Measurements from ENCODE around the gene POLK. TPM values are rescaled to one million over a fixed set of nuclear protein-coding genes. Genes with fewer than 3 reads are reported as not detected.

The POLK gene
- total and polyA plus RNA-seq, 2 donors from 2014 or later = 6.6 to 38.5 TPM

DNA sequence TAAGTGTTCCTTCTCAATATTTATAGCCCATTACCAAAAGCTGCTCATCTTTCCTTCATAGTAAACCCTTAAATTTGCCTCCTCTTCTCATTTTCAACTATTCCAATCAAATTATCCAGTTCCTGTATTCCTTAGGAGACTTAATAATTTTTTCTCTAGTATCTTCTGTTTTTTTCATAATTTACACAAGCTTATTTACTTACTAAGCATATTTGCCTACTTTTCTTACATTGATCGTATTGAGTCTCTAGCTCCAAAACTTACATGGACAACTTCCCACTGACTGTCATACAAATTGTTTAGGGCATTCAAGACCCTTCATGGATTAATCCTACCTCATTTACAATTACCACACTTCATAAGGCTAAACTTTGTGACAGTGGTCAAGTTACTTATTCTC, 3.9 kb upstream of the POLK start:
- H3K27ac ChIP-seq (ENCODE audit: low read depth in 2 of 2, low read length in 2 of 2) = no peak overlapping the region
- no peak overlapping the region for H3K4me3 ChIP-seq (ENCODE audit: low read length in 3 of 3)
- H3K9ac ChIP-seq (ENCODE audit: low read length in 3 of 3) = no peak overlapping the region
- TF ChIP-seq, protein P1, sequence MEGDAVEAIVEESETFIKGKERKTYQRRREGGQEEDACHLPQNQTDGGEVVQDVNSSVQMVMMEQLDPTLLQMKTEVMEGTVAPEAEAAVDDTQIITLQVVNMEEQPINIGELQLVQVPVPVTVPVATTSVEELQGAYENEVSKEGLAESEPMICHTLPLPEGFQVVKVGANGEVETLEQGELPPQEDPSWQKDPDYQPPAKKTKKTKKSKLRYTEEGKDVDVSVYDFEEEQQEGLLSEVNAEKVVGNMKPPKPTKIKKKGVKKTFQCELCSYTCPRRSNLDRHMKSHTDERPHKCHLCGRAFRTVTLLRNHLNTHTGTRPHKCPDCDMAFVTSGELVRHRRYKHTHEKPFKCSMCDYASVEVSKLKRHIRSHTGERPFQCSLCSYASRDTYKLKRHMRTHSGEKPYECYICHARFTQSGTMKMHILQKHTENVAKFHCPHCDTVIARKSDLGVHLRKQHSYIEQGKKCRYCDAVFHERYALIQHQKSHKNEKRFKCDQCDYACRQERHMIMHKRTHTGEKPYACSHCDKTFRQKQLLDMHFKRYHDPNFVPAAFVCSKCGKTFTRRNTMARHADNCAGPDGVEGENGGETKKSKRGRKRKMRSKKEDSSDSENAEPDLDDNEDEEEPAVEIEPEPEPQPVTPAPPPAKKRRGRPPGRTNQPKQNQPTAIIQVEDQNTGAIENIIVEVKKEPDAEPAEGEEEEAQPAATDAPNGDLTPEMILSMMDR (IDR thresholded peaks at IDR 0.05; ENCODE audit: borderline replicate concordance, extremely low read depth, insufficient read depth) = no peak
- FAIRE-seq (no peak), DNase-seq (no peak)
- no peaks in the 10 kb centered on the region for H3K9me3 ChIP-seq (ENCODE audit: control insufficient read depth in 2 of 3, insufficient read depth in 1 of 3, low read length in 3 of 3)
- H3K4me1 ChIP-seq (ENCODE audit: control insufficient read depth in 2 of 3, insufficient read depth in 2 of 3, low read depth in 1 of 3, low read length in 3 of 3) = peaks cover 2 to 7% (median 5%) of the 10 kb centered on the region in 3 donors
- no peaks in the 10 kb centered on the region for H3K27me3 ChIP-seq (ENCODE audit: control insufficient read depth, insufficient read depth, low read length)
- H3K36me3 ChIP-seq (ENCODE audit: control insufficient read depth in 2 of 3, insufficient read depth in 3 of 3, low read length in 3 of 3) = no peaks in the 10 kb centered on the region
- intact Hi-C loops (cut with DNase I) = no loop called here

- intact Hi-C loops (cut with DNase I) = no loop called here
- Histone ChIP-seq H3K36me3 (ENCODE audit: control insufficient read depth in 2 of 3, insufficient read depth in 3 of 3, low read length in 3 of 3) (no peaks in the 10 kb centered on the region), H3K9ac (ENCODE audit: low read length in 3 of 3) (peak overlapping the region in 2 of 3 donors; percentile 43 to 90), H3K9me3 (ENCODE audit: control insufficient read depth in 2 of 3, insufficient read depth in 1 of 3, low read length in 3 of 3) (no peaks in the 10 kb centered on the region), H3K27me3 (ENCODE audit: control insufficient read depth, insufficient read depth, low read length) (no peaks in the 10 kb centered on the region), H3K4me3 (ENCODE audit: low read length in 3 of 3) (peak overlapping the region; percentile 72 to 83 (median 80)), H3K27ac (ENCODE audit: low read depth in 2 of 2, low read length in 2 of 2) (no peak overlapping the region), H3K4me1 (ENCODE audit: control insufficient read depth in 2 of 3, insufficient read depth in 2 of 3, low read depth in 1 of 3, low read length in 3 of 3) (peaks cover 2 to 8% (median 5%) of the 10 kb centered on the region in 3 donors)
- DNase-seq (no peak), FAIRE-seq (no peak)
- TF ChIP-seq, protein P1 (IDR thresholded peaks at IDR 0.05; ENCODE audit: borderline replicate concordance, extremely low read depth, insufficient read depth) = no peak
Observed at GRCh38 chr5:75509546-75509945, 2.1 kb upstream of the POLK start.

- peak overlapping the region; percentile 72 to 83 (median 80) for H3K4me3 ChIP-seq (ENCODE audit: low read length in 3 of 3)
- H3K9me3 ChIP-seq (ENCODE audit: control insufficient read depth in 2 of 3, insufficient read depth in 1 of 3, low read length in 3 of 3) = no peaks in the 10 kb centered on the region
- H3K9ac ChIP-seq (ENCODE audit: low read length in 3 of 3) = peak overlapping the region; percentile 20 to 90 (median 43)
- H3K4me1 ChIP-seq (ENCODE audit: control insufficient read depth in 2 of 3, insufficient read depth in 2 of 3, low read depth in 1 of 3, low read length in 3 of 3) = peaks cover 2 to 8% (median 5%) of the 10 kb centered on the region in 3 donors
- FAIRE-seq (no peak), DNase-seq (peak in 2 of 5 donors; percentile 41 to 59)
- H3K27me3 ChIP-seq (ENCODE audit: control insufficient read depth, insufficient read depth, low read length) = no peaks in the 10 kb centered on the region
- no peaks in the 10 kb centered on the region for H3K36me3 ChIP-seq (ENCODE audit: control insufficient read depth in 2 of 3, insufficient read depth in 3 of 3, low read length in 3 of 3)
- H3K27ac ChIP-seq (ENCODE audit: low read depth in 2 of 2, low read length in 2 of 2) = no peak overlapping the region
- intact Hi-C loops (cut with DNase I) = no loop called here
- TF ChIP-seq, protein P1 (IDR thresholded peaks at IDR 0.05; ENCODE audit: borderline replicate concordance, extremely low read depth, insufficient read depth) = no peak
Observed at GRCh38 chr5:75509956-75510355, 1.7 kb upstream of the POLK start.

DNA sequence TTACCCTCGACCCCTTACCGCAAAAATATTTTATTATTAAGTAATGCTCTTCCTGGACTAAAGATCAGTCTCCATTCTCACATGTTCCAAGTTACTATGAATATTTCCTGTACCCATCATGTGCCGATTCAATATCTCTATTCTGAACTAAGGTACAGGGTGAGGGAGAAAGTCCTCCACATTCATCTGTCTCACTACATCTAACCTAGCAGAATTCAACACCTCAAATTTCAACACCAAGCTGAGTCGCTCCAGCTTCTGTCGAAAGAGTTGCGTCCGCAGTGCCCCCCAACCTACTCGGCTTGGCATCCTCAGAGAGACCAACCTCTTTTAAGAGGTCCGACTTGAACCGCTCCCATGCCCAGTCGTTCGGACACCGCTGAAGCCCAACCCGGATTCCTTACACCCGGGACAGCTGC, 1.3 kb upstream of the POLK start:
- H3K27ac ChIP-seq (ENCODE audit: low read depth in 2 of 2, low read length in 2 of 2) = peak overlapping the region; percentile 93
- H3K4me3 ChIP-seq (ENCODE audit: low read length in 3 of 3) = peak overlapping the region; percentile 72 to 83 (median 80)
- no peaks in the 10 kb centered on the region for H3K36me3 ChIP-seq (ENCODE audit: control insufficient read depth in 2 of 3, insufficient read depth in 3 of 3, low read length in 3 of 3)
- peaks cover 2 to 8% (median 5%) of the 10 kb centered on the region in 3 donors for H3K4me1 ChIP-seq (ENCODE audit: control insufficient read depth in 2 of 3, insufficient read depth in 2 of 3, low read depth in 1 of 3, low read length in 3 of 3)
- no peak for DNase-seq
- TF ChIP-seq, protein P1 (IDR thresholded peaks at IDR 0.05; ENCODE audit: borderline replicate concordance, extremely low read depth, insufficient read depth) = no peak
- peak overlapping the region; percentile 65 to 90 (median 77) for H3K9ac ChIP-seq (ENCODE audit: low read length in 3 of 3)
- H3K27me3 ChIP-seq (ENCODE audit: control insufficient read depth, insufficient read depth, low read length) = no peaks in the 10 kb centered on the region
- intact Hi-C loops (cut with DNase I) = no loop called here
- FAIRE-seq = no peak
- H3K9me3 ChIP-seq (ENCODE audit: control insufficient read depth in 2 of 3, insufficient read depth in 1 of 3, low read length in 3 of 3) = no peaks in the 10 kb centered on the region
